ENCODE measurements around the gene OXER1.
A peak's percentile ranks its signal among the peaks of the same experiment; 100 is the strongest.

The OXER1 gene

GRCh38 chr2:42799881-42800280, 35.9 kb upstream of the OXER1 start:
- Mint-ChIP-seq H3K27me3 (no peaks in the 10 kb centered on the region), H3K9me3 (ENCODE audit: low read depth) (no peaks in the 10 kb centered on the region), H3K4me3 (no peak overlapping the region), H3K27ac (no peak overlapping the region), H3K4me1 (ENCODE audit: low read depth) (peaks cover 14% of the 10 kb centered on the region), H3K36me3 (no peaks in the 10 kb centered on the region)

GRCh38 chr2:42797281-42797680, 33.3 kb upstream of the OXER1 start:
- H3K27ac Mint-ChIP-seq, result no peak overlapping the region
- H3K9me3 Mint-ChIP-seq (ENCODE audit: low read depth), result no peaks in the 10 kb centered on the region
- H3K36me3 Mint-ChIP-seq, result no peaks in the 10 kb centered on the region
- H3K4me3 Mint-ChIP-seq, result no peak overlapping the region
- H3K27me3 Mint-ChIP-seq, result peaks cover 3% of the 10 kb centered on the region
- peaks cover 29% of the 10 kb centered on the region for H3K4me1 Mint-ChIP-seq (ENCODE audit: low read depth)

- H3K9me3 Mint-ChIP-seq (ENCODE audit: low read depth), result no peaks in the 10 kb centered on the region
- no peak overlapping the region for H3K27ac Mint-ChIP-seq
- peaks cover 34% of the 10 kb centered on the region for H3K4me1 Mint-ChIP-seq (ENCODE audit: low read depth)
- H3K27me3 Mint-ChIP-seq, result peaks cover 6% of the 10 kb centered on the region
- H3K36me3 Mint-ChIP-seq, result peaks cover 2% of the 10 kb centered on the region
- H3K4me3 Mint-ChIP-seq, result no peak overlapping the region
Observed at GRCh38 chr2:42796427-42797248, 32.7 kb upstream of the OXER1 start.

GRCh38 chr2:42795841-42796301, 31.9 kb upstream of the OXER1 start:
- H3K4me1 Mint-ChIP-seq (ENCODE audit: low read depth), result peaks cover 30% of the 10 kb centered on the region
- peaks cover 13% of the 10 kb centered on the region for H3K27me3 Mint-ChIP-seq
- no peak overlapping the region for H3K27ac Mint-ChIP-seq
- no peak overlapping the region for H3K4me3 Mint-ChIP-seq
- H3K9me3 Mint-ChIP-seq (ENCODE audit: low read depth), result no peaks in the 10 kb centered on the region
- H3K36me3 Mint-ChIP-seq, result peaks cover 8% of the 10 kb centered on the region

GRCh38 chr2:42795275-42795674, 31.3 kb upstream of the OXER1 start:
- H3K4me3 Mint-ChIP-seq, result no peak overlapping the region
- no peak overlapping the region for H3K27ac Mint-ChIP-seq
- H3K4me1 Mint-ChIP-seq (ENCODE audit: low read depth), result peaks cover 24% of the 10 kb centered on the region
- H3K36me3 Mint-ChIP-seq, result peaks cover 8% of the 10 kb centered on the region
- H3K27me3 Mint-ChIP-seq, result peaks cover 15% of the 10 kb centered on the region
- H3K9me3 Mint-ChIP-seq (ENCODE audit: low read depth), result no peaks in the 10 kb centered on the region

GRCh38 chr2:42794271-42795046, 30.5 kb upstream of the OXER1 start:
- peak overlapping the region; percentile 85 for H3K4me3 Mint-ChIP-seq
- no peaks in the 10 kb centered on the region for H3K9me3 Mint-ChIP-seq (ENCODE audit: low read depth)
- H3K4me1 Mint-ChIP-seq (ENCODE audit: low read depth), result peaks cover 23% of the 10 kb centered on the region

GRCh38 chr2:42793334-42794270, 29.7 kb upstream of the OXER1 start:
- H3K27ac Mint-ChIP-seq, result peak overlapping the region; percentile 72
- no peaks in the 10 kb centered on the region for H3K9me3 Mint-ChIP-seq (ENCODE audit: low read depth)
- peaks cover 21% of the 10 kb centered on the region for H3K27me3 Mint-ChIP-seq
- peaks cover 23% of the 10 kb centered on the region for H3K4me1 Mint-ChIP-seq (ENCODE audit: low read depth)
- H3K36me3 Mint-ChIP-seq, result peaks cover 8% of the 10 kb centered on the region
- H3K4me3 Mint-ChIP-seq, result peak overlapping the region; percentile 85

More at GRCh38 chr2:42794271-42795046, 30.5 kb upstream of the OXER1 start:
- H3K27ac Mint-ChIP-seq, result no peak overlapping the region
- H3K27me3 Mint-ChIP-seq, result peaks cover 21% of the 10 kb centered on the region
- peaks cover 8% of the 10 kb centered on the region for H3K36me3 Mint-ChIP-seq

GRCh38 chr2:42792583-42793333, 28.8 kb upstream of the OXER1 start, which contains the start of gene HAAO:
TSS of gene HAAO (minus strand) at chr2:42792583. CDS start at chr2:42792536, 47 bp downstream.
- Mint-ChIP-seq H3K9me3 (ENCODE audit: low read depth) (no peaks in the 10 kb centered on the region), H3K4me3 (peak within 1 kb of the TSS; percentile 85), H3K36me3 (peaks cover 8% of the 10 kb centered on the region), H3K27me3 (peaks cover 21% of the 10 kb centered on the region), H3K27ac (no peak within 1 kb of the TSS), H3K4me1 (ENCODE audit: low read depth) (peaks cover 24% of the 10 kb centered on the region)

- Mint-ChIP-seq H3K4me1 (ENCODE audit: low read depth) (peaks cover 24% of the 10 kb centered on the region), H3K4me3 (peak overlapping the region; percentile 85), H3K27me3 (peaks cover 21% of the 10 kb centered on the region)
Observed at GRCh38 chr2:42792087-42792582, 28.2 kb upstream of the OXER1 start.

GRCh38 chr2:42791606-42792005, 27.7 kb upstream of the OXER1 start:
- Mint-ChIP-seq H3K36me3 (peaks cover 8% of the 10 kb centered on the region), H3K4me3 (peak overlapping the region; percentile 85), H3K27me3 (peaks cover 21% of the 10 kb centered on the region), H3K9me3 (ENCODE audit: low read depth) (no peaks in the 10 kb centered on the region), H3K4me1 (ENCODE audit: low read depth) (peaks cover 24% of the 10 kb centered on the region), H3K27ac (no peak overlapping the region)

More at GRCh38 chr2:42792087-42792582, 28.2 kb upstream of the OXER1 start:
- no peak overlapping the region for H3K27ac Mint-ChIP-seq
- no peaks in the 10 kb centered on the region for H3K9me3 Mint-ChIP-seq (ENCODE audit: low read depth)
- H3K36me3 Mint-ChIP-seq, result peaks cover 8% of the 10 kb centered on the region

- Mint-ChIP-seq H3K27ac (no peak overlapping the region), H3K27me3 (peaks cover 21% of the 10 kb centered on the region), H3K9me3 (ENCODE audit: low read depth) (no peaks in the 10 kb centered on the region), H3K36me3 (peaks cover 8% of the 10 kb centered on the region), H3K4me3 (no peak overlapping the region), H3K4me1 (ENCODE audit: low read depth) (peaks cover 24% of the 10 kb centered on the region)
Observed at GRCh38 chr2:42789751-42790150, 25.8 kb upstream of the OXER1 start.

- Mint-ChIP-seq H3K4me1 (ENCODE audit: low read depth) (peaks cover 16% of the 10 kb centered on the region), H3K36me3 (peaks cover 8% of the 10 kb centered on the region), H3K27me3 (peaks cover 20% of the 10 kb centered on the region)
Observed at GRCh38 chr2:42788882-42789281, 24.9 kb upstream of the OXER1 start.

GRCh38 chr2:42788478-42788793, 24.5 kb upstream of the OXER1 start:
- H3K36me3 Mint-ChIP-seq, result peaks cover 8% of the 10 kb centered on the region
- H3K4me1 Mint-ChIP-seq (ENCODE audit: low read depth), result peaks cover 12% of the 10 kb centered on the region
- H3K27me3 Mint-ChIP-seq, result peaks cover 18% of the 10 kb centered on the region
- no peak overlapping the region for H3K4me3 Mint-ChIP-seq
- no peaks in the 10 kb centered on the region for H3K9me3 Mint-ChIP-seq (ENCODE audit: low read depth)
- no peak overlapping the region for H3K27ac Mint-ChIP-seq

More at GRCh38 chr2:42788882-42789281, 24.9 kb upstream of the OXER1 start:
- Mint-ChIP-seq H3K27ac (no peak overlapping the region), H3K4me3 (no peak overlapping the region), H3K9me3 (ENCODE audit: low read depth) (no peaks in the 10 kb centered on the region)

All from activated naive CD8-positive, alpha-beta T cell (primary cell).